HepG2 (cell line): ENCODE data around the gene CEBPB. TPM values are rescaled to one million over a fixed set of nuclear protein-coding genes. Genes with fewer than 3 reads are reported as not detected.

Experiments
- ATAC-seq: fragments of 200-7000 bp; cut with Tn5 transposase; 3 replicates; pipeline ENCODE4 v1.9.1; 2020; ENCODE audit warnings: mild to moderate bottlenecking, moderate library complexity
- BruUV-seq: library from RNA; stranded (reverse); fragments of 400-500 nt; replicated peaks from 2 replicates; lab custom pipeline; 2021; lab: Mats Ljungman, UMichigan
- CTCF ChIA-PET: fragments of 300-600 bp; formaldehyde crosslinking; extraction: SDS; loops from one replicate; lab custom pipeline; 2021; ENCODE audit warnings: low total read pairs, inconsistent platforms, low intra/inter-chr PET ratio; lab: Yijun Ruan, JAX
- POLR2A ChIA-PET: fragments of 350-600 bp; sonication (Branson Sonifier 250); formaldehyde crosslinking; loops from one replicate; lab custom pipeline; 2020; ENCODE audit warnings: antibody characterized with exemption, inconsistent platforms; lab: Yijun Ruan, JAX
- DNase-seq: peaks from one replicate; pipeline ENCODE4 v3.0.0-alpha.2; 2015; ENCODE audit warnings: low spot score
- FAIRE-seq: peaks from 3 replicates; lab custom pipeline; 2011; peaks lifted over from hg19 to GRCh38; lab: Jason Lieb, UNC
- H2AFZ ChIP-seq: one replicate; pipeline ENCODE4 v1.6.1; 2011; ENCODE audit warnings: low read length, inconsistent platforms
- H3K27ac ChIP-seq: fragments of 300-600 bp; 3 replicates; pipeline ENCODE4 v1.8.0; 2011; ENCODE audit warnings: mixed run types, mild to moderate bottlenecking, mixed read lengths, low read length, inconsistent platforms; ENCODE audit not compliant: insufficient read depth; ENCODE audit errors: extremely low read length
- H3K27me3 ChIP-seq, 2 experiments: fragments of 200-600 bp in 1 of 2; 2 replicates in 1 of 2; 3 replicates in 1 of 2; pipeline versions ENCODE4 v1.6.0 to v1.8.0; 2011; ENCODE audit warnings: low read length in 2 of 2, mild to moderate bottlenecking in 2 of 2, moderate library complexity in 2 of 2, inconsistent platforms in 1 of 2; ENCODE audit not compliant: insufficient read depth in 2 of 2, control insufficient read depth in 1 of 2
- H3K36me3 ChIP-seq, 2 experiments: fragments of 200-600 bp in 1 of 2; replicated peaks in 1 of 2; 2 replicates in 1 of 2; 3 replicates in 1 of 2; pipeline versions ENCODE4 v1.5.1 to v1.8.0; 2011; ENCODE audit warnings: low read length in 2 of 2, inconsistent platforms in 1 of 2; ENCODE audit not compliant: insufficient read depth in 2 of 2, control insufficient read depth in 1 of 2
- H3K4me1 ChIP-seq: 2 replicates; pipeline ENCODE4 v1.5.1; 2012; ENCODE audit warnings: low read length, inconsistent platforms; ENCODE audit not compliant: insufficient read depth
- H3K4me2 ChIP-seq: 2 replicates; pipeline ENCODE4 v1.6.0; 2011; ENCODE audit warnings: low read depth, low read length, inconsistent platforms
- H3K4me3 ChIP-seq, 3 experiments: fragments of 200-600 bp in 1 of 3; sonication (generic), shearing (Covaris generic) in 1 of 3; replicated peaks in 1 of 3; 2 replicates each; pipeline ENCODE4 v1.5.1; 2011 to 2016; ENCODE audit warnings: low read length in 3 of 3, inconsistent platforms in 2 of 3, low read depth in 2 of 3, mild to moderate bottlenecking in 2 of 3, control low read depth in 1 of 3, mixed read lengths in 1 of 3; ENCODE audit not compliant: insufficient read depth in 1 of 3
- H3K79me2 ChIP-seq: one replicate; pipeline ENCODE4 v1.6.1; 2011; ENCODE audit warnings: low read length, inconsistent platforms; ENCODE audit not compliant: insufficient read depth
- H3K9ac ChIP-seq: 2 replicates; pipeline ENCODE4 v1.6.0; 2011; ENCODE audit warnings: mild to moderate bottlenecking, low read depth, low read length, inconsistent platforms; ENCODE audit not compliant: insufficient read depth
- H3K9me3 ChIP-seq: 2 replicates; pipeline ENCODE4 v1.5.1; 2012; ENCODE audit warnings: mild to moderate bottlenecking, low read length
- H4K20me1 ChIP-seq: 2 replicates; pipeline ENCODE4 v1.6.0; 2011; ENCODE audit warnings: inconsistent platforms, mild to moderate bottlenecking, low read length, moderate library complexity; ENCODE audit not compliant: insufficient read depth
- CREB3 ChIP-seq: sonication (generic); formaldehyde crosslinking; IDR thresholded peaks from 2 replicates; pipeline ENCODE4 v1.5.0; 2020; ENCODE audit warnings: missing genetic modification reagents
- EP300 ChIP-seq, 3 experiments: sonication (generic) in 1 of 3; formaldehyde crosslinking in 1 of 3; IDR thresholded peaks; 2 replicates each; pipeline versions ENCODE4 v1.5.1 to v1.6.1; 2011 to 2020; ENCODE audit warnings: low read depth in 2 of 3, low read length in 2 of 3, borderline replicate concordance in 1 of 3, improper control_type of control experiment in 1 of 3, mild to moderate bottlenecking in 1 of 3, missing genetic modification reagents in 1 of 3, moderate library complexity in 1 of 3
- GABPB1 ChIP-seq: IDR thresholded peaks from 2 replicates; pipeline ENCODE4 v1.6.1; 2016; ENCODE audit warnings: mild to moderate bottlenecking, missing genetic modification reagents, moderate library complexity, missing compliant biosample characterization
- HES4 ChIP-seq: sonication (generic); formaldehyde crosslinking; IDR thresholded peaks from 2 replicates; pipeline ENCODE4 v1.9.0; 2021; ENCODE audit warnings: mild to moderate bottlenecking, missing genetic modification reagents, borderline replicate concordance
- HMGXB4 ChIP-seq, 2 experiments: sonication (generic) in 1 of 2; formaldehyde crosslinking in 1 of 2; IDR thresholded peaks; 2 replicates each; pipeline versions ENCODE4 v1.4.0 to v1.6.1; 2018 to 2020; ENCODE audit warnings: missing genetic modification reagents in 2 of 2, borderline replicate concordance in 1 of 2, low read depth in 1 of 2, mild to moderate bottlenecking in 1 of 2, missing biosample characterization in 1 of 2
- ISL2 ChIP-seq: sonication (generic); formaldehyde crosslinking; IDR thresholded peaks from 2 replicates; pipeline ENCODE4 v1.5.0; 2020; ENCODE audit warnings: missing genetic modification reagents
- JUN ChIP-seq: sonication (generic); formaldehyde crosslinking; IDR thresholded peaks from 2 replicates; pipeline ENCODE4 v1.4.0; 2020; ENCODE audit warnings: mild to moderate bottlenecking, missing genetic modification reagents
- KDM5A ChIP-seq: fragments of 200-600 bp; sonication (generic); IDR thresholded peaks from 2 replicates; pipeline ENCODE4 v1.7.0; 2018; ENCODE audit warnings: antibody characterized with exemption, mild to moderate bottlenecking, low read length, borderline replicate concordance
- POLR2AphosphoS2 ChIP-seq: IDR thresholded peaks from 2 replicates; pipeline ENCODE4 v1.6.1; 2011; ENCODE audit warnings: low read depth, low read length, improper control_type of control experiment
- PRDM10 ChIP-seq: sonication (generic); formaldehyde crosslinking; IDR thresholded peaks from 2 replicates; pipeline ENCODE4 v1.4.0; 2020; ENCODE audit warnings: low read depth, missing genetic modification reagents
- TCF7 ChIP-seq: sonication (generic); IDR thresholded peaks from 2 replicates; pipeline ENCODE4 v1.6.1; 2016; ENCODE audit warnings: antibody characterized with exemption, low read depth
- ZMYM3 ChIP-seq: sonication (generic); formaldehyde crosslinking; IDR thresholded peaks from 2 replicates; pipeline ENCODE4 v1.5.1; 2020; ENCODE audit warnings: mild to moderate bottlenecking, missing genetic modification reagents
- ZNF296 ChIP-seq: sonication (generic); formaldehyde crosslinking; conservative IDR thresholded peaks from 2 replicates; pipeline ENCODE4 v1.5.0; 2020; ENCODE audit warnings: mild to moderate bottlenecking, missing genetic modification reagents
- WGBS: methylation state at CpG from one replicate; pipeline ENCODE4 v1.1.6; 2017; ENCODE audit warnings: low lambda C conversion rate; 5-methylcytosine and 5-hydroxymethylcytosine counted together
- in situ Hi-C: cut with HindIII; loops from 2 replicates; pipeline ENCODE4 v1.10.0; 2017; ENCODE audit warnings: low pct_unique_long_range_greater_than_20kb; ENCODE audit not compliant: extremely low pct_ligation_motif_present
- intact Hi-C: fragments of 100-400 bp; cut with micrococcal nuclease; formaldehyde crosslinking; loops from one replicate; pipeline ENCODE4 v1.10.0; 2022; ENCODE audit not compliant: unreplicated experiment
- polyA plus RNA-seq, 8 experiments: library from polyadenylated mRNA; depleted of rRNA in 3 of 8; stranded (reverse) in 7 of 8; unstranded in 1 of 8; fragments of >200 nt; fragmentation: Illumina TruSeq in 4 of 8; extraction: Trizol in 4 of 8; gene quantifications; 2 replicates each; pipeline versions ENCODE4 v1.2.1 to v1.2.3, GENCODE V29; 2011 to 2016; ENCODE audit warnings: low read depth in 4 of 8, missing spikeins in 1 of 8, mixed read lengths in 1 of 8; ENCODE audit not compliant: insufficient read depth in 1 of 8
- total RNA-seq, 5 experiments: library from RNA; depleted of rRNA; stranded (reverse); fragments of >200 nt; fragmentation: Illumina TruSeq; extraction: Trizol; gene quantifications; 2 replicates each; pipeline ENCODE4 v1.2.3, GENCODE V29; 2016; ENCODE audit warnings: low read depth in 1 of 5

CEBPB gene
- total and polyA plus RNA-seq, 2 of the 13 experiments (the other 11 are each of a cell fraction or from before 2014, with no cell fraction given) = 18.5 to 28.2 TPM

GRCh38 chr20:50182346-50182745 lies 8.3 kb upstream of the CEBPB start (continued):
- no peak for TF ChIP-seq PRDM10 (CRISPR knock-in tag)
- no peak for TF ChIP-seq CREB3 (CRISPR knock-in tag)
- no peak for TF ChIP-seq KDM5A
- no peak for TF ChIP-seq POLR2AphosphoS2
- no peak for TF ChIP-seq ISL2
- no peak for TF ChIP-seq ZNF296 (CRISPR knock-in tag)
- no peak for TF ChIP-seq HES4
- TF ChIP-seq, all 625 proteins: peak for 0

- Histone ChIP-seq H3K27ac (no peak overlapping the region), H3K27me3 (no peaks in the 10 kb centered on the region), H3K79me2 (no peaks in the 10 kb centered on the region), H3K9me3 (no peaks in the 10 kb centered on the region), H3K9ac (no peak overlapping the region), H4K20me1 (no peaks in the 10 kb centered on the region), H2AFZ (no peak overlapping the region), H3K4me3 (no peak overlapping the region), H3K4me1 (peaks cover 45% of the 10 kb centered on the region), H3K36me3 (no peaks in the 10 kb centered on the region), H3K4me2 (no peak overlapping the region)
- ChIA-PET POLR2A (interaction anchor here (0.9 kb wide), 3 partner anchors 13 to 215 kb away, joined by 3 to 4 read pairs (median 3); no protein-coding TSS in a partner anchor), CTCF (interaction anchor here (0.9 to 6.6 kb wide), 7 partner anchors 62 to 394 kb away, joined by 3 to 138 read pairs (median 13); no protein-coding TSS in a partner anchor)
- intact Hi-C loops (no loop called here), in situ Hi-C loops (loop anchor here (5.0 kb wide), 4 partner anchors 157 to 392 kb away; no protein-coding TSS in a partner anchor)
- WGBS = 88% methylated on average over 5 of the region's 5 CpGs
- no peak for FAIRE-seq
- no peak for ATAC-seq
- no peak for DNase-seq
- BruUV-seq = no TSS peak
- no peak for TF ChIP-seq HMGXB4 (CRISPR knock-in tag; IDR thresholded peaks at IDR 0.05; ENCODE audit: borderline replicate concordance in 1 of 2, low read depth in 1 of 2)
- no peak for TF ChIP-seq TCF7
- TF ChIP-seq EP300 (IDR thresholded peaks at IDR 0.05; ENCODE audit: low read depth in 2 of 2, low read length in 2 of 2) = no peak
- no peak for TF ChIP-seq EP300 (CRISPR knock-in tag; IDR thresholded peaks at IDR 0.05; ENCODE audit: borderline replicate concordance)
- TF ChIP-seq JUN (CRISPR knock-in tag) = no peak
- no peak for TF ChIP-seq GABPB1 (CRISPR knock-in tag)
- peak; percentile 77 for TF ChIP-seq ZMYM3 (CRISPR knock-in tag)
Observed at GRCh38 chr20:50185426-50185825, 5.2 kb upstream of the CEBPB start.
